WERI-Rb-1 (cell line): ENCODE results near the gene STMN1.

Source experiments
- DNase-seq: peaks from one replicate; pipeline ENCODE4 v3.0.0-alpha.2; 2020
- H3K27ac ChIP-seq: fragments of 250-450 bp; sonication (Bioruptor Pico); 2 replicates; pipeline ENCODE4 v1.5.1; 2020; ENCODE audit warnings: mild to moderate bottlenecking, moderate library complexity
- H3K27me3 ChIP-seq: fragments of 250-450 bp; sonication (Bioruptor Pico); 2 replicates; pipeline ENCODE4 v1.5.1; 2021; ENCODE audit warnings: mild to moderate bottlenecking, low read depth, moderate library complexity; ENCODE audit not compliant: insufficient read depth, severe bottlenecking
- H3K36me3 ChIP-seq: fragments of 250-450 bp; sonication (Bioruptor Pico); 2 replicates; pipeline ENCODE4 v1.5.1; 2020; ENCODE audit warnings: mild to moderate bottlenecking, moderate library complexity
- H3K4me3 ChIP-seq: 2 replicates; pipeline ENCODE4 v1.5.1; 2011; ENCODE audit warnings: low read depth, mild to moderate bottlenecking, control low read depth, low read length
- H3K9me3 ChIP-seq: fragments of 250-450 bp; sonication (Bioruptor Pico); 2 replicates; pipeline ENCODE4 v1.5.1; 2021; ENCODE audit warnings: mild to moderate bottlenecking, moderate library complexity; ENCODE audit not compliant: severe bottlenecking
- TF ChIP-seq, protein P1 (sequence below): IDR thresholded peaks from 2 replicates; pipeline ENCODE4 v1.5.1; 2011; ENCODE audit warnings: low read depth, mild to moderate bottlenecking, control low read depth, inconsistent platforms, low read length

The STMN1 gene

GRCh38 chr1:25914074-25914995 is 8.1 kb upstream of the STMN1 start:
- Histone ChIP-seq H3K4me3 (no peak overlapping the region), H3K9me3 (peaks cover 2% of the 10 kb centered on the region), H3K27me3 (no peaks in the 10 kb centered on the region), H3K36me3 (no peaks in the 10 kb centered on the region), H3K27ac (peak overlapping the region; percentile 29; the same call in 1 of the 2 replicates)
- TF ChIP-seq, protein P1, sequence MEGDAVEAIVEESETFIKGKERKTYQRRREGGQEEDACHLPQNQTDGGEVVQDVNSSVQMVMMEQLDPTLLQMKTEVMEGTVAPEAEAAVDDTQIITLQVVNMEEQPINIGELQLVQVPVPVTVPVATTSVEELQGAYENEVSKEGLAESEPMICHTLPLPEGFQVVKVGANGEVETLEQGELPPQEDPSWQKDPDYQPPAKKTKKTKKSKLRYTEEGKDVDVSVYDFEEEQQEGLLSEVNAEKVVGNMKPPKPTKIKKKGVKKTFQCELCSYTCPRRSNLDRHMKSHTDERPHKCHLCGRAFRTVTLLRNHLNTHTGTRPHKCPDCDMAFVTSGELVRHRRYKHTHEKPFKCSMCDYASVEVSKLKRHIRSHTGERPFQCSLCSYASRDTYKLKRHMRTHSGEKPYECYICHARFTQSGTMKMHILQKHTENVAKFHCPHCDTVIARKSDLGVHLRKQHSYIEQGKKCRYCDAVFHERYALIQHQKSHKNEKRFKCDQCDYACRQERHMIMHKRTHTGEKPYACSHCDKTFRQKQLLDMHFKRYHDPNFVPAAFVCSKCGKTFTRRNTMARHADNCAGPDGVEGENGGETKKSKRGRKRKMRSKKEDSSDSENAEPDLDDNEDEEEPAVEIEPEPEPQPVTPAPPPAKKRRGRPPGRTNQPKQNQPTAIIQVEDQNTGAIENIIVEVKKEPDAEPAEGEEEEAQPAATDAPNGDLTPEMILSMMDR, result no peak
- no peak for DNase-seq

GRCh38 chr1:25913206-25913605 is 7.0 kb upstream of the STMN1 start:
- no peak for DNase-seq
- H3K27me3 ChIP-seq, result no peaks in the 10 kb centered on the region
- no peak overlapping the region for H3K4me3 ChIP-seq
- TF ChIP-seq, protein P1, result no peak
- H3K27ac ChIP-seq, result no peak overlapping the region
- H3K36me3 ChIP-seq, result no peaks in the 10 kb centered on the region
- H3K9me3 ChIP-seq, result peaks cover 2% of the 10 kb centered on the region

GRCh38 chr1:25912076-25912831 is 6.0 kb upstream of the STMN1 start:
- no peak overlapping the region for H3K27ac ChIP-seq
- TF ChIP-seq, protein P1, result no peak
- no peak for DNase-seq
- H3K9me3 ChIP-seq, result peaks cover 2% of the 10 kb centered on the region
- no peaks in the 10 kb centered on the region for H3K36me3 ChIP-seq
- no peaks in the 10 kb centered on the region for H3K27me3 ChIP-seq
- no peak overlapping the region for H3K4me3 ChIP-seq

DNA sequence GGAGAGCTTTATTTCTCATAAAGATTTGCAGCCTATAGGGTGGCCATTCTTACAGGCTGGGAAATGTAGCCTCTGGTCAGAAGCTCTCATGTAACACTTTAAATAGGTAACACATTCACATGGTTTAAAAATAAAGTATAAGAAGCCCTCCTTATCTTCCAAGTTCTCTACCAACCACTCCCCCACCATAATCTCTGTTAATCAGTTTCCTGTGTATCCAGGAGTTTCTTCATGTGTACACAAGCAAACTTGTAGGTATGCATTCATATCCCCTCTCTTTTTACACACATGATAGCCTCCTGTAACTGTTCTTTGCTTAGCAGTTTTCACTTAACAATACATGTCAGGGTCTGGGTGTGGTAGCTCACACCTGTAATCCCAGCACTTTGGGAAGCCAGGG is 4.9 kb upstream of the STMN1 start:
- no peaks in the 10 kb centered on the region for H3K36me3 ChIP-seq
- H3K27ac ChIP-seq, result no peak overlapping the region
- H3K9me3 ChIP-seq, result no peaks in the 10 kb centered on the region
- no peaks in the 10 kb centered on the region for H3K27me3 ChIP-seq
- TF ChIP-seq, protein P1, result no peak
- DNase-seq, result no peak
- H3K4me3 ChIP-seq, result no peak overlapping the region

DNA sequence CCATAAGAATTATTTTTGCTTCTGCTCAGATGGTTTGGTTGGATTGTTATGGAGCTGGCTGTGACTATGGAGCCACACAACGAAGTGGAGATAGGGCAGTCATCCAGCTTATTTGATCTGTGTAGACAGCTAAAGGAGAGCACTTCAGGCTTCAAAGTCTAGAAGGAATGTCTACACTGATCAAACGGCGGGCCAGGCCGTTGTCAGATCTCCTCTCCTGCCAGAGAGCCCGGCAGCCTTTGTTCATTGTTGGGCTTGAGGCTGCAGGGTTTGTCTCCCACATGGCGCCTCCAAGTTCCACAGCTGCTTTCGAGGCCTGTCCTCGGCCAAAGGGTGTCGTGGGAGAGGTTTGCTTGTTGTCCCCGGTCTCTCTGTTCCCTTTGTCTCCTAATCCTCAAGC is 2.8 kb upstream of the STMN1 start:
- no peak overlapping the region for H3K27ac ChIP-seq
- TF ChIP-seq, protein P1, result no peak
- H3K36me3 ChIP-seq, result peaks cover 18% of the 10 kb centered on the region
- H3K4me3 ChIP-seq, result no peak overlapping the region
- H3K9me3 ChIP-seq, result no peaks in the 10 kb centered on the region
- DNase-seq, result no peak
- no peaks in the 10 kb centered on the region for H3K27me3 ChIP-seq
